ENCODE measurements around the gene PAM16. TPM values are rescaled to one million over a fixed set of nuclear protein-coding genes. Genes with fewer than 3 reads are reported as not detected.
"Not testable (repeated sequence)": the region's sequence is repeated elsewhere in the genome, so short reads cannot be mapped to it uniquely, and the experiment has no call there.

The PAM16 gene
- total and polyA plus RNA-seq, 4 donors = 14.0 to 70.5 (median 29.6) TPM

DNA sequence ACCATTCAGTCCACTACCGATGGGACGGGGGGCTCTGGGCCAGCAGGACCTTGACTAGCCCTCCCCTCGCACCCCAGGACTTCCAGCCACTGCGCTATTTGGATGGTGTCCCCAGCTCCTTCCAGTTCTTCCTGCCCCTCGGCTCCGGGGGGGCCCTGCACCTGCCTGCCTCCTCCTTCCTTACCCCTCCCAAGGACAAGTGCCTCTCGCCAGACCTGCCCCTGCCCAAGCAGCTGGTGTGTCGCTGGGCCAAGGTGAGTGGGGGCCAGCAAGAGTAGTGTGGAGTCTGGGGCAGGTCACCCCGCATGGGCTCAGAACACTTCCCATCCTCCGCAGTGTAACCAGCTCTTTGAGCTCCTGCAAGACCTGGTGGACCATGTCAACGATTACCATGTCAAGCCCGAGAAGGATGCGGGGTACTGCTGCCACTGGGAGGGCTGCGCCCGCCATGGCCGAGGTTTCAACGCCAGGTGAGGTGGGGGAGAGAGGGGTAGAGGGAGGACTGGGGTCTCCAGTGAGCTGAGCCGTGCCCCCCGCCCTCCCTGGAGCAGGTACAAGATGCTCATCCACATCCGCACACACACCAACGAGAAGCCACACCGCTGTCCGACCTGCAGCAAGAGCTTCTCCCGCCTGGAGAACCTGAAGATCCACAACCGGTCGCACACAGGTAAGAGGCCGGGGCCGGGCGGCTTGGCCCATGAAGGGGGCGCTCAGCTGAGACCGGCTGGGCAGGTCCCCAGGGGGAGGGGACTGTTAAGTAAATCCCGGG lies 16.2 kb downstream of the PAM16 start:
- H3K27ac ChIP-seq (ENCODE audit: low read depth in 1 of 2, low read length in 2 of 2) = no peak overlapping the region

DNA sequence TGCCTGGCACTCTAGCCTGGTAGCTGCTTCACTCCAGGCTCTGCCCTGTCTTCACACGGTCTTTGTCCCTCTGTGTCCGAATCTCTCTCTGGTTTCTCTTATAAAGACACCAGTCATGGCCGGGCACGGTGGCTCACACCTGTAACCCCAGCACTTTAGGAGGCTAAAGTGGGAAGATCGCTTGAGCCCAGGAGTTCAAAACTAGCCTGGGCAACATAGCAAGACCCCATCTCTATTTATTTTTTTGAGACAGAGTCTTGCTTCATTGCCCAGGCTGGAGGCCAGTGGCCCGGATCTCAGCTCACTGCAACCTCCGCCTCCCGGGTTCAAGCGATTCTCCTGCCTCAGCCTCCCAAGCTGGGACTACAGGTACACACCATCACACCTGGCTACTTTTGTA lies 17.4 kb downstream of the PAM16 start:
- H3K4me1 ChIP-seq (ENCODE audit: control insufficient read depth in 4 of 4, insufficient read depth in 4 of 4, low read length in 3 of 4); H3K27me3 ChIP-seq (ENCODE audit: control insufficient read depth in 4 of 4, insufficient read depth in 4 of 4, low read length in 3 of 4); H3K4me3 ChIP-seq (ENCODE audit: low read depth in 1 of 3, low read length in 3 of 3); H3K27ac ChIP-seq (ENCODE audit: low read depth in 1 of 2, low read length in 2 of 2); H3K9me3 ChIP-seq (ENCODE audit: control insufficient read depth in 4 of 4, low read length in 3 of 4); DNase-seq (ENCODE audit: low spot score); H3K36me3 ChIP-seq (ENCODE audit: control insufficient read depth in 4 of 4, insufficient read depth in 3 of 4, low read depth in 1 of 4, low read length in 3 of 4); H3K9ac ChIP-seq (ENCODE audit: low read depth in 1 of 2, low read length in 2 of 2): not testable (repeated sequence)
- 92% methylated on average over 9 of the region's 9 CpGs for WGBS

More for the DNA sequence above, 16.2 kb downstream of the PAM16 start:
- TF ChIP-seq GABPA (IDR thresholded peaks at IDR 0.05 in 1 of 2, conservative IDR thresholded peaks at IDR 0.05 in 1 of 2) (no peak), SP1 (IDR thresholded peaks at IDR 0.05) (no peak), RAD21 (IDR thresholded peaks at IDR 0.05) (no peak), YY1 (IDR thresholded peaks at IDR 0.05) (no peak), RXRA (IDR thresholded peaks at IDR 0.05) (no peak), FOXA2 (IDR thresholded peaks at IDR 0.05) (no peak), HNF4G (IDR thresholded peaks at IDR 0.05) (no peak), FOXA1 (IDR thresholded peaks at IDR 0.05) (no peak), HNF4A (conservative IDR thresholded peaks at IDR 0.05) (no peak), EGR1 (IDR thresholded peaks at IDR 0.05; ENCODE audit: low read depth in 2 of 2) (no peak), JUND (IDR thresholded peaks at IDR 0.05) (no peak), TAF1 (conservative IDR thresholded peaks at IDR 0.05) (no peak), NR2F2 (IDR thresholded peaks at IDR 0.05) (no peak)
- TF ChIP-seq, protein P1, sequence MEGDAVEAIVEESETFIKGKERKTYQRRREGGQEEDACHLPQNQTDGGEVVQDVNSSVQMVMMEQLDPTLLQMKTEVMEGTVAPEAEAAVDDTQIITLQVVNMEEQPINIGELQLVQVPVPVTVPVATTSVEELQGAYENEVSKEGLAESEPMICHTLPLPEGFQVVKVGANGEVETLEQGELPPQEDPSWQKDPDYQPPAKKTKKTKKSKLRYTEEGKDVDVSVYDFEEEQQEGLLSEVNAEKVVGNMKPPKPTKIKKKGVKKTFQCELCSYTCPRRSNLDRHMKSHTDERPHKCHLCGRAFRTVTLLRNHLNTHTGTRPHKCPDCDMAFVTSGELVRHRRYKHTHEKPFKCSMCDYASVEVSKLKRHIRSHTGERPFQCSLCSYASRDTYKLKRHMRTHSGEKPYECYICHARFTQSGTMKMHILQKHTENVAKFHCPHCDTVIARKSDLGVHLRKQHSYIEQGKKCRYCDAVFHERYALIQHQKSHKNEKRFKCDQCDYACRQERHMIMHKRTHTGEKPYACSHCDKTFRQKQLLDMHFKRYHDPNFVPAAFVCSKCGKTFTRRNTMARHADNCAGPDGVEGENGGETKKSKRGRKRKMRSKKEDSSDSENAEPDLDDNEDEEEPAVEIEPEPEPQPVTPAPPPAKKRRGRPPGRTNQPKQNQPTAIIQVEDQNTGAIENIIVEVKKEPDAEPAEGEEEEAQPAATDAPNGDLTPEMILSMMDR (IDR thresholded peaks at IDR 0.05; ENCODE audit: low read depth, low read length, missing input control) = no peak
- TF ChIP-seq, protein P2, sequence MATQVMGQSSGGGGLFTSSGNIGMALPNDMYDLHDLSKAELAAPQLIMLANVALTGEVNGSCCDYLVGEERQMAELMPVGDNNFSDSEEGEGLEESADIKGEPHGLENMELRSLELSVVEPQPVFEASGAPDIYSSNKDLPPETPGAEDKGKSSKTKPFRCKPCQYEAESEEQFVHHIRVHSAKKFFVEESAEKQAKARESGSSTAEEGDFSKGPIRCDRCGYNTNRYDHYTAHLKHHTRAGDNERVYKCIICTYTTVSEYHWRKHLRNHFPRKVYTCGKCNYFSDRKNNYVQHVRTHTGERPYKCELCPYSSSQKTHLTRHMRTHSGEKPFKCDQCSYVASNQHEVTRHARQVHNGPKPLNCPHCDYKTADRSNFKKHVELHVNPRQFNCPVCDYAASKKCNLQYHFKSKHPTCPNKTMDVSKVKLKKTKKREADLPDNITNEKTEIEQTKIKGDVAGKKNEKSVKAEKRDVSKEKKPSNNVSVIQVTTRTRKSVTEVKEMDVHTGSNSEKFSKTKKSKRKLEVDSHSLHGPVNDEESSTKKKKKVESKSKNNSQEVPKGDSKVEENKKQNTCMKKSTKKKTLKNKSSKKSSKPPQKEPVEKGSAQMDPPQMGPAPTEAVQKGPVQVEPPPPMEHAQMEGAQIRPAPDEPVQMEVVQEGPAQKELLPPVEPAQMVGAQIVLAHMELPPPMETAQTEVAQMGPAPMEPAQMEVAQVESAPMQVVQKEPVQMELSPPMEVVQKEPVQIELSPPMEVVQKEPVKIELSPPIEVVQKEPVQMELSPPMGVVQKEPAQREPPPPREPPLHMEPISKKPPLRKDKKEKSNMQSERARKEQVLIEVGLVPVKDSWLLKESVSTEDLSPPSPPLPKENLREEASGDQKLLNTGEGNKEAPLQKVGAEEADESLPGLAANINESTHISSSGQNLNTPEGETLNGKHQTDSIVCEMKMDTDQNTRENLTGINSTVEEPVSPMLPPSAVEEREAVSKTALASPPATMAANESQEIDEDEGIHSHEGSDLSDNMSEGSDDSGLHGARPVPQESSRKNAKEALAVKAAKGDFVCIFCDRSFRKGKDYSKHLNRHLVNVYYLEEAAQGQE (IDR thresholded peaks at IDR 0.05) = no peak
- TF ChIP-seq, protein P3, sequence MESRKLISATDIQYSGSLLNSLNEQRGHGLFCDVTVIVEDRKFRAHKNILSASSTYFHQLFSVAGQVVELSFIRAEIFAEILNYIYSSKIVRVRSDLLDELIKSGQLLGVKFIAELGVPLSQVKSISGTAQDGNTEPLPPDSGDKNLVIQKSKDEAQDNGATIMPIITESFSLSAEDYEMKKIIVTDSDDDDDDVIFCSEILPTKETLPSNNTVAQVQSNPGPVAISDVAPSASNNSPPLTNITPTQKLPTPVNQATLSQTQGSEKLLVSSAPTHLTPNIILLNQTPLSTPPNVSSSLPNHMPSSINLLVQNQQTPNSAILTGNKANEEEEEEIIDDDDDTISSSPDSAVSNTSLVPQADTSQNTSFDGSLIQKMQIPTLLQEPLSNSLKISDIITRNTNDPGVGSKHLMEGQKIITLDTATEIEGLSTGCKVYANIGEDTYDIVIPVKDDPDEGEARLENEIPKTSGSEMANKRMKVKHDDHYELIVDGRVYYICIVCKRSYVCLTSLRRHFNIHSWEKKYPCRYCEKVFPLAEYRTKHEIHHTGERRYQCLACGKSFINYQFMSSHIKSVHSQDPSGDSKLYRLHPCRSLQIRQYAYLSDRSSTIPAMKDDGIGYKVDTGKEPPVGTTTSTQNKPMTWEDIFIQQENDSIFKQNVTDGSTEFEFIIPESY (IDR thresholded peaks at IDR 0.05) = no peak
- TF ChIP-seq, protein P4, sequence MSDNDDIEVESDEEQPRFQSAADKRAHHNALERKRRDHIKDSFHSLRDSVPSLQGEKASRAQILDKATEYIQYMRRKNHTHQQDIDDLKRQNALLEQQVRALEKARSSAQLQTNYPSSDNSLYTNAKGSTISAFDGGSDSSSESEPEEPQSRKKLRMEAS (IDR thresholded peaks at IDR 0.05) = no peak
- TF ChIP-seq, protein P5, sequence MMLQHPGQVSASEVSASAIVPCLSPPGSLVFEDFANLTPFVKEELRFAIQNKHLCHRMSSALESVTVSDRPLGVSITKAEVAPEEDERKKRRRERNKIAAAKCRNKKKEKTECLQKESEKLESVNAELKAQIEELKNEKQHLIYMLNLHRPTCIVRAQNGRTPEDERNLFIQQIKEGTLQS (IDR thresholded peaks at IDR 0.05) = no peak
- Histone ChIP-seq H3K27me3 (ENCODE audit: control insufficient read depth in 4 of 4, insufficient read depth in 4 of 4, low read length in 3 of 4) (no peaks in the 10 kb centered on the region), H3K4me1 (ENCODE audit: control insufficient read depth in 4 of 4, insufficient read depth in 4 of 4, low read length in 3 of 4) (no peaks in the 10 kb centered on the region), H3K36me3 (ENCODE audit: control insufficient read depth in 4 of 4, insufficient read depth in 3 of 4, low read depth in 1 of 4, low read length in 3 of 4) (peaks cover 0 to 11% (median 5%) of the 10 kb centered on the region in 4 donors), H3K9ac (ENCODE audit: low read depth in 1 of 2, low read length in 2 of 2) (no peak overlapping the region), H3K9me3 (ENCODE audit: control insufficient read depth in 4 of 4, low read length in 3 of 4) (no peaks in the 10 kb centered on the region), H3K4me3 (ENCODE audit: low read depth in 1 of 3, low read length in 3 of 3) (no peak overlapping the region)
- 91% methylated on average over 32 of the region's 32 CpGs for WGBS
- DNase-seq (ENCODE audit: low spot score) = no peak
